Mesenchymal stem cell (in vitro differentiated cells and primary cell): ENCODE measurements around the gene VPS26C.
"Not testable (repeated sequence)": the region's sequence is repeated elsewhere in the genome, so short reads cannot be mapped to it uniquely, and the experiment has no call there.

Experiments used
- DNase-seq: peaks from one replicate; pipeline ENCODE4 v3.0.0-alpha.2; 2013
- H2AFZ ChIP-seq: one replicate; pipeline ENCODE4 v1.6.1; 2013; ENCODE audit warnings: low read depth, mild to moderate bottlenecking, control low read depth, inconsistent platforms, low read length, moderate library complexity
- H2AK5ac ChIP-seq: 2 replicates; pipeline ENCODE4 v1.6.1; 2013; ENCODE audit warnings: low read length, moderate library complexity, mild to moderate bottlenecking, inconsistent platforms; ENCODE audit not compliant: severe bottlenecking
- H2BK120ac ChIP-seq: one replicate; pipeline ENCODE4 v1.6.1; 2013; ENCODE audit warnings: low read depth, mild to moderate bottlenecking, inconsistent platforms, low read length, moderate library complexity
- H2BK12ac ChIP-seq, 2 experiments: one replicate each; pipeline ENCODE4 v1.6.1; 2013; ENCODE audit warnings: inconsistent platforms in 2 of 2, low read length in 2 of 2, mild to moderate bottlenecking in 2 of 2, moderate library complexity in 2 of 2, control low read depth in 1 of 2
- H2BK15ac ChIP-seq: one replicate; pipeline ENCODE4 v1.6.1; 2013; ENCODE audit warnings: mild to moderate bottlenecking, low read depth, inconsistent platforms; ENCODE audit not compliant: poor library complexity, severe bottlenecking
- H2BK5ac ChIP-seq: 2 replicates; pipeline ENCODE4 v1.6.1; 2013; ENCODE audit warnings: low read depth, mild to moderate bottlenecking, low read length, control low read depth, inconsistent platforms; ENCODE audit not compliant: poor library complexity, severe bottlenecking
- H3K14ac ChIP-seq, 2 experiments: one replicate each; pipeline ENCODE4 v1.6.1; 2013; ENCODE audit warnings: inconsistent platforms in 2 of 2, low read length in 2 of 2, control low read depth in 1 of 2, mild to moderate bottlenecking in 1 of 2, moderate library complexity in 1 of 2
- H3K18ac ChIP-seq, 2 experiments: one replicate each; pipeline ENCODE4 v1.6.1; 2013; ENCODE audit warnings: inconsistent platforms in 2 of 2, low read length in 2 of 2, control low read depth in 1 of 2, low read depth in 1 of 2, mild to moderate bottlenecking in 1 of 2
- H3K23ac ChIP-seq, 2 experiments: one replicate each; pipeline ENCODE4 v1.6.1; 2013; ENCODE audit warnings: inconsistent platforms in 2 of 2, low read length in 2 of 2, mild to moderate bottlenecking in 2 of 2, moderate library complexity in 2 of 2, control low read depth in 1 of 2
- H3K27ac ChIP-seq: 2 replicates; pipeline ENCODE4 v1.5.1; 2013; ENCODE audit warnings: mild to moderate bottlenecking, moderate library complexity, low read length, control low read depth, inconsistent platforms; ENCODE audit not compliant: poor library complexity, severe bottlenecking
- H3K27me3 ChIP-seq, 2 experiments: 2 replicates each; pipeline versions ENCODE4 v1.6.1 to v1.7.0; 2013; ENCODE audit warnings: low read length in 2 of 2, mild to moderate bottlenecking in 2 of 2, moderate library complexity in 2 of 2, control low read depth in 1 of 2, inconsistent platforms in 1 of 2; ENCODE audit not compliant: control insufficient read depth in 1 of 2, insufficient read depth in 1 of 2
- H3K36me3 ChIP-seq, 2 experiments: 2 replicates each; pipeline versions ENCODE4 v1.6.1 to v1.7.0; 2013; ENCODE audit warnings: low read length in 2 of 2, control low read depth in 1 of 2, inconsistent platforms in 1 of 2, low read depth in 1 of 2, mild to moderate bottlenecking in 1 of 2; ENCODE audit not compliant: insufficient read depth in 2 of 2, control insufficient read depth in 1 of 2
- H3K4ac ChIP-seq, 2 experiments: one replicate each; pipeline ENCODE4 v1.6.1; 2013; ENCODE audit warnings: inconsistent platforms in 2 of 2, low read length in 2 of 2, mild to moderate bottlenecking in 2 of 2, moderate library complexity in 2 of 2, control low read depth in 1 of 2, low read depth in 1 of 2
- H3K4me1 ChIP-seq: 2 replicates; pipeline ENCODE4 v1.6.1; 2013; ENCODE audit warnings: low read depth, low read length, control low read depth; ENCODE audit not compliant: control insufficient read depth, insufficient read depth
- H3K4me2 ChIP-seq: 2 replicates; pipeline ENCODE4 v1.6.1; 2013; ENCODE audit warnings: low read length, mild to moderate bottlenecking, inconsistent platforms; ENCODE audit not compliant: poor library complexity, severe bottlenecking
- H3K4me3 ChIP-seq, 2 experiments: 2 replicates each; pipeline versions ENCODE4 v1.5.1 to v1.7.0; 2013; ENCODE audit warnings: low read length in 2 of 2, mild to moderate bottlenecking in 2 of 2, control low read depth in 1 of 2, low read depth in 1 of 2; ENCODE audit not compliant: insufficient read depth in 1 of 2
- H3K79me1 ChIP-seq: replicated peaks from 2 replicates; pipeline ENCODE4 v1.6.1; 2013; ENCODE audit warnings: mild to moderate bottlenecking, control low read depth, low read length, inconsistent platforms; ENCODE audit not compliant: poor library complexity, severe bottlenecking
- H3K9ac ChIP-seq: 2 replicates; pipeline ENCODE4 v1.7.0; 2013; ENCODE audit warnings: mild to moderate bottlenecking, low read length, moderate library complexity
- H3K9me3 ChIP-seq: 2 replicates; pipeline ENCODE4 v1.7.0; 2013; ENCODE audit warnings: mild to moderate bottlenecking, low read length; ENCODE audit not compliant: control insufficient read depth
- H4K8ac ChIP-seq: one replicate; pipeline ENCODE4 v1.6.1; 2013; ENCODE audit warnings: inconsistent platforms, mild to moderate bottlenecking, low read length, moderate library complexity
- H4K91ac ChIP-seq: one replicate; pipeline ENCODE4 v1.6.1; 2013; ENCODE audit warnings: mild to moderate bottlenecking, low read length, inconsistent platforms
- WGBS: methylation state at CpG from one replicate; pipeline ENCODE4 v1.1.7; 2013; ENCODE audit warnings: mixed read lengths; 5-methylcytosine and 5-hydroxymethylcytosine counted together

The VPS26C gene

DNA sequence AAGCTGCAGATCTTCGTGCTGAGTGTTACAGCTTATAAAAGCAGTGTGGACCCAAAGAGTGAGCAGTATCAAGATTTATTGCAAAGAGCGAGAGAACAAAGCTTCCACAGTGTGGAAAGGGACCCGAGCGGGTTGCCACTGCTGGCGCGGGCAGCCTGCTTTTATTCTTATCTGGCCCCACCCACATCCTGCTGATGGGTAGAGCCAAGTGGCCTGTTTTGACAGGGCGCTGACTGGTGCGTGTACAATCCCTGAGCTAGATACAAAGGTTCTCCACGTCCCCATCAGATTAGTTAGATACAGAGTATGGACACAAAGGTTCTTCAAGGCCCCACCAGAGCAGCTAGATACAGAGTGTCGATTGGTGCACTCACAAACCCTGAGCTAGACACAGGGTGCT, 15.5 kb upstream of the VPS26C start:
- not testable (repeated sequence) for H3K9me3 ChIP-seq, H3K79me1 ChIP-seq, H4K8ac ChIP-seq, H3K18ac ChIP-seq, H3K4me3 ChIP-seq, H2AK5ac ChIP-seq, H4K91ac ChIP-seq, H3K27ac ChIP-seq, H3K9ac ChIP-seq, DNase-seq, H3K4me2 ChIP-seq, H3K4ac ChIP-seq, H2BK120ac ChIP-seq, H2BK15ac ChIP-seq, H2BK12ac ChIP-seq, H3K4me1 ChIP-seq, H2BK5ac ChIP-seq, H2AFZ ChIP-seq, H3K27me3 ChIP-seq, H3K14ac ChIP-seq, H3K36me3 ChIP-seq, H3K23ac ChIP-seq
- WGBS: 95% methylated on average over 8 of the region's 10 CpGs

DNA sequence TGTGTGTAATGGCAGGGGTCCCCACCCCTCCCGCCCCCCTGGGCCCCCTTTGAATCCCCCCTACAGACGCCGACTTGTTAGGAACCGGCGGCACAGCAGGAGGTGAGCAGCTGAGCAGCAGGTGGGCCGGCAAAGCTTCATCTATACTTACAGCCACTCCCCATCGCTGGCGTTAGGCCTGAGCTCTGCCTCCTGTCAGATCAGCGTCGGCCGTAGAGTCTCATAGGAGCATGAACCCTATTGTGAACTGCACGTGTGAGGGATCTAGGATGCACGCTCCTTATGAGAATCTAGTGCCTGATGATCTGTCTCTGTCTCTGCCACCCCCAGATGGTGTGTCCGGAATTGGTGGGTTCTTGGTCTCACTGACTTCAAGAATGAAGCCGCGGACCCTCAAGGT, 14.9 kb upstream of the VPS26C start:
- no peak overlapping the region for H2AFZ ChIP-seq
- no peak overlapping the region for H3K4me3 ChIP-seq
- H3K36me3 ChIP-seq: no peaks in the 10 kb centered on the region
- peaks cover 4% of the 10 kb centered on the region for H3K4me1 ChIP-seq
- no peaks in the 10 kb centered on the region for H3K9me3 ChIP-seq
- H2BK12ac ChIP-seq: no peak overlapping the region
- no peak overlapping the region for H4K8ac ChIP-seq
- H3K27me3 ChIP-seq: peaks cover 0 to 6% of the 10 kb centered on the region in 2 experiments
- H2BK15ac ChIP-seq: no peak overlapping the region
- no peak overlapping the region for H3K23ac ChIP-seq
- H3K4me2 ChIP-seq: no peak overlapping the region
- H3K18ac ChIP-seq: no peak overlapping the region
- no peak overlapping the region for H2AK5ac ChIP-seq
- no peak overlapping the region for H3K14ac ChIP-seq
- H3K4ac ChIP-seq: no peak overlapping the region
- DNase-seq: no peak
- WGBS: 36% methylated on average over 15 of the region's 16 CpGs
- H3K9ac ChIP-seq: no peak overlapping the region
- H2BK5ac ChIP-seq: no peak overlapping the region
- H2BK120ac ChIP-seq: no peak overlapping the region
- no peak overlapping the region for H3K27ac ChIP-seq
- no peaks in the 10 kb centered on the region for H3K79me1 ChIP-seq
- no peak overlapping the region for H4K91ac ChIP-seq

DNA sequence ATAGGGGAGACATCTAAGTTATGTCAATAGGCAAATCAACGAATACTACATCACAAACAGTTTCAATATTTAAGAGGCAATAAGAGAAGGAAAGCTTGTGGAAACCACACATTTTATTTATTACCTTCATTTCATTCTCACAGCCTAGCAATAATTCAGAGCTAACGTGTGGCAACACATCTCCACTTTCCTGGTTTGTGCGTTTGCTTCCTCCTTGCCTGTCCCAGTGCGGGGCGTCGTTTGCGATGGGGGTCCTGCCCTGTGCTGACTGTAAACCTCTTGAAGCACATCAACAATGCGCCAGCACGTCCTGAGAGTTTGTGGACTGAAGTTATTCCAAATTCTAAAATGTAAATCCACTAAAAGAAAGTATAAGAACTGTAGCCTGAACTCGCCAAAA, 14.4 kb upstream of the VPS26C start:
- Histone ChIP-seq H3K9ac (no peak overlapping the region), H3K4ac (no peak overlapping the region), H3K79me1 (no peaks in the 10 kb centered on the region), H3K4me2 (no peak overlapping the region), H2AFZ (no peak overlapping the region), H3K27me3 (peaks cover 0 to 6% of the 10 kb centered on the region in 2 experiments), H2BK15ac (no peak overlapping the region), H3K9me3 (no peaks in the 10 kb centered on the region), H3K18ac (no peak overlapping the region), H2BK5ac (no peak overlapping the region), H3K23ac (no peak overlapping the region), H4K91ac (no peak overlapping the region), H3K4me3 (no peak overlapping the region), H3K4me1 (peaks cover 4% of the 10 kb centered on the region), H3K36me3 (no peaks in the 10 kb centered on the region), H2BK120ac (no peak overlapping the region), H2AK5ac (no peak overlapping the region), H3K14ac (no peak overlapping the region), H4K8ac (no peak overlapping the region), H2BK12ac (no peak overlapping the region), H3K27ac (no peak overlapping the region)
- WGBS: 66% methylated on average over 8 of the region's 10 CpGs
- no peak for DNase-seq

DNA sequence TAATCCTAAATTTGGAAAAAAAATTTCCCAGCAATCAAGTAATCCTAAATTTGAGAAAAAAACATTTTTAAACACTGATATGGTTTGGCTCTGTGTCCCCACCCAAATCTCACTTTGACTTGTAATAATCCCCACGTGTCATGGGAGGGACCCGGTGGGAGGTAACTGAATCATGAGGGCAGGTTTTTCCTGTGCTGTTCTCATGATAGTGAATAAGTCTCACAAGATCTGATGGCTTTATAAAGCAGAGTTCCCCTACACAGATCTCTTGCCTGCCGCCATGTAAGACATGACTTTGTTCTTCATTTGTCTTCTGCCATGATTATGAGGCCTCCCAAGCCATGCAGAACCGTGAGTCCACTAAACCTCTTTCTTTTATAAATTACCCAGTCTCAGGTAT, 12.1 kb upstream of the VPS26C start:
- DNase-seq, H3K4ac ChIP-seq, H3K4me3 ChIP-seq, H3K18ac ChIP-seq, H3K27ac ChIP-seq, H2AK5ac ChIP-seq, H2AFZ ChIP-seq, H4K91ac ChIP-seq, H3K27me3 ChIP-seq, H3K4me1 ChIP-seq, H4K8ac ChIP-seq, H3K36me3 ChIP-seq, H2BK12ac ChIP-seq, H2BK5ac ChIP-seq, H3K14ac ChIP-seq, H3K23ac ChIP-seq, H3K9ac ChIP-seq, H3K4me2 ChIP-seq, H2BK15ac ChIP-seq, H3K9me3 ChIP-seq, H2BK120ac ChIP-seq, H3K79me1 ChIP-seq: not testable (repeated sequence)
- 80% methylated on average over 4 of the region's 4 CpGs for WGBS
